Esophagus muscularis mucosa (tissue), 4 donors: ENCODE data around the gene CCDC66. TPM values are rescaled to one million over a fixed set of nuclear protein-coding genes. Genes with fewer than 3 reads are reported as not detected.

Source experiments
- DNase-seq: peaks from one replicate; pipeline ENCODE4 v3.0.0-alpha.2; 2017; ENCODE audit errors: extremely low spot score
- H3K27ac ChIP-seq, 4 donors: fragments of 200-600 bp; sonication (generic); replicated peaks in 1 of 4; 1 replicate in 3 of 4; 2 replicates in 1 of 4; pipeline ENCODE4 v1.5.1; 2016 to 2019; ENCODE audit warnings: mild to moderate bottlenecking in 1 of 4
- H3K27me3 ChIP-seq, 4 donors: fragments of 200-600 bp; sonication (generic); one replicate each; pipeline versions ENCODE4 v1.5.1 to v1.6.0; 2016 to 2019
- H3K36me3 ChIP-seq, 4 donors: fragments of 200-600 bp; sonication (generic); one replicate each; pipeline ENCODE4 v1.5.1; 2016 to 2019
- H3K4me1 ChIP-seq, 4 donors: fragments of 200-600 bp; sonication (generic); one replicate each; pipeline ENCODE4 v1.5.1; 2016 to 2019
- H3K4me3 ChIP-seq, 4 donors: fragments of 200-600 bp; sonication (generic); 1 replicate in 2 of 4; 2 replicates in 2 of 4; pipeline ENCODE4 v1.5.1; 2016 to 2019; ENCODE audit warnings: mild to moderate bottlenecking in 4 of 4, moderate library complexity in 1 of 4
- H3K9me3 ChIP-seq, 4 donors: fragments of 200-600 bp; sonication (generic); 1 replicate in 3 of 4; 2 replicates in 1 of 4; pipeline ENCODE4 v1.5.1; 2016 to 2019
- CTCF ChIP-seq, 3 experiments: fragments of 200-600 bp in 2 of 3; fragments of 450-650 bp in 1 of 3; sonication (generic) in 2 of 3; IDR thresholded peaks; one replicate each; pipeline ENCODE4 v1.5.1; 2017 to 2019; ENCODE audit warnings: antibody characterized with exemption in 3 of 3, mild to moderate bottlenecking in 2 of 3, moderate library complexity in 1 of 3
- EP300 ChIP-seq: sonication (generic); formaldehyde crosslinking; IDR thresholded peaks from one replicate; pipeline ENCODE4 v1.6.1; 2017; ENCODE audit warnings: antibody characterized with exemption
- POLR2A ChIP-seq: fragments of 450-650 bp; IDR thresholded peaks from one replicate; pipeline ENCODE4 v1.6.1; 2017; ENCODE audit warnings: antibody characterized with exemption, moderate library complexity, mild to moderate bottlenecking, low read depth
- POLR2AphosphoS5 ChIP-seq, 2 donors: sonication (generic); formaldehyde crosslinking; IDR thresholded peaks; one replicate each; pipeline ENCODE4 v1.6.1; 2017; ENCODE audit warnings: antibody characterized with exemption in 2 of 2
- WGBS: methylation state at CpG from one replicate; pipeline ENCODE4 v1.1.5; 2018; 5-methylcytosine and 5-hydroxymethylcytosine counted together
- intact Hi-C: fragments of 100-400 bp; cut with DNase I; formaldehyde crosslinking; loops from one replicate; pipeline ENCODE4 v1.15.1; 2023
- total RNA-seq, 4 donors: library from RNA; depleted of rRNA; stranded (reverse); fragments of >200 nt; gene quantifications; one replicate each; pipeline versions ENCODE4 v1.1.0 to v1.2.1, GENCODE V29; 2016

The CCDC66 gene
- total RNA-seq, 4 donors from 2014 or later = 15.3 to 37.8 (median 18.9) TPM

- Histone ChIP-seq H3K27me3 (no peaks in the 10 kb centered on the region), H3K36me3 (peaks cover 41 to 73% (median 57%) of the 10 kb centered on the region in 4 donors), H3K4me1 (peaks cover 0 to 6% (median 0%) of the 10 kb centered on the region in 4 donors), H3K4me3 (no peak overlapping the region), H3K27ac (no peak overlapping the region), H3K9me3 (no peaks in the 10 kb centered on the region)
- intact Hi-C loops = no loop called here
- TF ChIP-seq CTCF (IDR thresholded peaks at IDR 0.05) = no peak
- no peak for TF ChIP-seq EP300
- no peak for TF ChIP-seq POLR2A
- no peak for TF ChIP-seq POLR2AphosphoS5 (IDR thresholded peaks at IDR 0.05)
- no peak for DNase-seq
Measured at GRCh38 chr3:56629451-56629850, 72.5 kb downstream of the CCDC66 start.

- DNase-seq = no peak
- Histone ChIP-seq H3K4me1 (peaks cover 0 to 6% (median 0%) of the 10 kb centered on the region in 4 donors), H3K9me3 (no peaks in the 10 kb centered on the region), H3K27ac (no peak overlapping the region), H3K4me3 (no peak overlapping the region), H3K36me3 (peaks cover 30 to 70% (median 49%) of the 10 kb centered on the region in 4 donors), H3K27me3 (no peaks in the 10 kb centered on the region)
- intact Hi-C loops = no loop called here
- WGBS = 100% methylated on average over 1 of the region's 1 CpG
- TF ChIP-seq EP300 (no peak), POLR2AphosphoS5 (IDR thresholded peaks at IDR 0.05) (no peak), CTCF (IDR thresholded peaks at IDR 0.05) (no peak), POLR2A (no peak)
Measured at GRCh38 chr3:56630966-56631365, 74.0 kb downstream of the CCDC66 start.

DNA sequence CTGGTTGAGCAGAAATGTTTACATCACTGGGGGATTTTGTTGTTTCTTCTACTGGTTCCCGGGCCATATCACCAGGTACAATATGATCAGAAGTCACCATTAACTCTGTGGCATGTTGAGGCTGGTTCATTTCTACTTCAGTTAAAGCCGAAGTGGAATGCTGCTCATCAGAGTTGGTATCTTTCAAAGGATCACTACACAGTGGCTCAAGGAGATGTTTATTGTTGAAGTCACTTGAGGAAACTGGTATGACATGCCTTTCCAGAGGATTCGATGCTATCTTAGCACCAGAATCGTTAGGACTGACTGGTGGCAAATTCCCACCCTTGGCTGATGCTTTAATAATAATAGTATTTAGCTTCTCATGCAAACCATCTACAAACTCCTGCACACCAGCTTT, 76.2 kb downstream of the CCDC66 start:
- intact Hi-C loops = no loop called here
- Histone ChIP-seq H3K9me3 (no peaks in the 10 kb centered on the region), H3K4me3 (no peak overlapping the region), H3K36me3 (peaks cover 32 to 70% (median 47%) of the 10 kb centered on the region in 4 donors), H3K27ac (no peak overlapping the region), H3K4me1 (peaks cover 0 to 6% (median 0%) of the 10 kb centered on the region in 4 donors), H3K27me3 (no peaks in the 10 kb centered on the region)
- DNase-seq = no peak
- TF ChIP-seq CTCF (IDR thresholded peaks at IDR 0.05) (no peak), POLR2A (no peak), EP300 (no peak)
- WGBS = 83% methylated on average over 4 of the region's 4 CpGs

DNA sequence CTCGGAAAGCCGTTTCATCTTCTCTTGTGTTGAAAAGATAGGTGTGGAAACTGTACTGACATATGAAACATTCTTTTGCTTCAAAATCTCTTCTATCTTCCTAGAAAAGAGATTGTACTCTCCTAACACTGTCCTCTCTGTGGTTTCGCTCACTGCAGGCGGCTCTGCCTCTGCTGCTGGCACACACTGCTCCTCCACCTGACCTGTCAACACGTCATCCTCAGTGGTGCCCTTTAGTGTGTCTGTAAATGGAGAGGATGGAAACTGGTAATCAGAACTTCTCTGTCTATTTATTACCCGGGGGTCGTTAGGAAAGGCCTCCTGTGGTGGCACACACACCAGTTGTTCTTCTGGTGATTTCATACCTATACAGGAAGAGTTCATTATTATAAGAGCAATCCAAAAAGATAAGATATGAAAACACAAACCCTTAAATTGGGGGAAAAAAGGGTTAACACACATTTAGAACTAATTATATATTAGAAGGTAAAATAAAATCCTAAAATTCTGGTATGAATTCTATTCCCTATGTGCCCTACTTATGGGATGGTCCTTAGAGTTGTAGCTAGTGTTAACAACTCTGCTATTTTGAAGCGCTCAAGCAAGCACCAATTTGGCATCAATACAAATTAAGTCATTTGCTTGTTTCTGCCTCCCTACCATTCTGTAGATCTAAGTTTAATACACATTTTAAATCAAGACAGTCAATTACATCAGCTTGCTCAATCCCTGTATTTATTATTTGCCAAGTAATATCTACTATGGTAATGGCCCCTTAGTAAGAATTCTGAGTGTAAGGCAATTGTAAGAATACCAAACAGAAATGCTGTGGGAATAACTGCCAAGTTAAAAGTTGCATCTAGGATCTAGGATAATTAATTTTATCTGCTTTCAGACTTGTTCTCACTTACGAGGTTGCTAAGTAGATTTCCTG, 76.9 kb downstream of the CCDC66 start:
- H3K36me3 ChIP-seq = peaks cover 38 to 77% (median 50%) of the 10 kb centered on the region in 4 donors

DNA sequence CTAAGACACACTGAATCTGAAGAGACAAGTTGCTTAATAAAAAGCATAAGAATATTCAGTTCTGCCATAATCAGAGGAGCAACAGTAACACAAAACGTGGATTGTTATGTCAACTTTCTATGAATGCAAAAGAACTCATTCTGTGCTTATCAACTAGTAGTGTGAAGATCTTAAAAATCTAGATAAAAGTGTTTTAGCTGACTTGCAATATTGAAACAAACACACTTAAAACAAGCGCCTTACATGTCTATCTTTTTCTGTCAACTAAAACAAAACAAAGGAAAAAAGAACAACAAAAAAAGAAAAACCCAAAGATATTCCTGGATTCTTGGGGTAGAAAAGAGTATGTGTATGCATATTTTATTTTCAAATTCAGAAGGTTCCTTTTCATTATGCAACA, 88.4 kb downstream of the CCDC66 start:
- no peaks in the 10 kb centered on the region for H3K9me3 ChIP-seq
- no peaks in the 10 kb centered on the region for H3K27me3 ChIP-seq
- no peak for DNase-seq
- H3K4me3 ChIP-seq = no peak overlapping the region
- peaks cover 24 to 78% (median 51%) of the 10 kb centered on the region in 4 donors for H3K36me3 ChIP-seq
- intact Hi-C loops = no loop called here
- H3K4me1 ChIP-seq = no peaks in the 10 kb centered on the region
- no peak for TF ChIP-seq CTCF (IDR thresholded peaks at IDR 0.05)
- no peak for TF ChIP-seq POLR2AphosphoS5 (IDR thresholded peaks at IDR 0.05)
- no peak for TF ChIP-seq POLR2A
- TF ChIP-seq EP300 = no peak
- WGBS = 92% methylated on average over 2 of the region's 2 CpGs
- no peak overlapping the region for H3K27ac ChIP-seq

More for the DNA sequence above, 76.9 kb downstream of the CCDC66 start:
- Histone ChIP-seq H3K4me1 (peaks cover 0 to 6% (median 0%) of the 10 kb centered on the region in 4 donors), H3K9me3 (no peaks in the 10 kb centered on the region), H3K27ac (no peak overlapping the region), H3K4me3 (no peak overlapping the region), H3K27me3 (no peaks in the 10 kb centered on the region)
- intact Hi-C loops = no loop called here
- no peak for TF ChIP-seq POLR2A
- no peak for TF ChIP-seq POLR2AphosphoS5 (IDR thresholded peaks at IDR 0.05)
- TF ChIP-seq EP300 = no peak
- 87% methylated on average over 9 of the region's 9 CpGs for WGBS
- no peak for DNase-seq
